NB4 (cell line): ENCODE measurements around the gene MED14.

Source experiments
- DNase-seq: peaks from one replicate; pipeline ENCODE4 v3.0.0; 2010; ENCODE audit warnings: low read depth
- H3K4me3 ChIP-seq: one replicate; pipeline ENCODE4 v1.5.1; 2011; ENCODE audit warnings: mild to moderate bottlenecking, low read depth, low read length, moderate library complexity
- CTCF ChIP-seq: IDR thresholded peaks from one replicate; pipeline ENCODE4 v1.5.1; 2012; ENCODE audit warnings: low read depth, low read length
- MAX ChIP-seq: IDR thresholded peaks from 2 replicates; pipeline ENCODE4 v1.6.1; 2011; ENCODE audit warnings: low read depth, low read length
- MYC ChIP-seq: IDR thresholded peaks from 2 replicates; pipeline ENCODE4 v1.6.1; 2011; ENCODE audit warnings: low read depth, low read length
- POLR2A ChIP-seq: IDR thresholded peaks from 2 replicates; pipeline ENCODE4 v1.6.1; 2011; ENCODE audit warnings: mild to moderate bottlenecking; ENCODE audit not compliant: insufficient read length; ENCODE audit errors: extremely low read depth

The MED14 gene

GRCh38 chrX:40687169-40687568 lies 48.2 kb downstream of the MED14 start:
- no peak for DNase-seq
- no peak overlapping the region for H3K4me3 ChIP-seq
- TF ChIP-seq MAX: no peak
- no peak for TF ChIP-seq CTCF
- TF ChIP-seq MYC: no peak
- no peak for TF ChIP-seq POLR2A

GRCh38 chrX:40685362-40685918 lies 49.9 kb downstream of the MED14 start:
- TF ChIP-seq POLR2A: no peak
- TF ChIP-seq CTCF: no peak
- no peak for TF ChIP-seq MAX
- TF ChIP-seq MYC: no peak
- DNase-seq: no peak
- H3K4me3 ChIP-seq: no peak overlapping the region

- no peak for DNase-seq
- TF ChIP-seq MYC: no peak
- no peak for TF ChIP-seq MAX
- no peak for TF ChIP-seq CTCF
- H3K4me3 ChIP-seq: no peak overlapping the region
These were observed 51.2 kb downstream of the MED14 start for GRCh38 chrX:40684092-40684491.

- H3K4me3 ChIP-seq: no peak overlapping the region
- TF ChIP-seq POLR2A (no peak), CTCF (no peak), MAX (no peak), MYC (no peak)
- DNase-seq: no peak
These were observed 52.1 kb downstream of the MED14 start for GRCh38 chrX:40683245-40683644.

GRCh38 chrX:40671126-40671525 lies 64.2 kb downstream of the MED14 start:
- no peak overlapping the region for H3K4me3 ChIP-seq
- DNase-seq: no peak

More at GRCh38 chrX:40671126-40671525, 64.2 kb downstream of the MED14 start:
- TF ChIP-seq MAX: no peak
- TF ChIP-seq MYC: no peak
- no peak for TF ChIP-seq CTCF
- no peak for TF ChIP-seq POLR2A
